ENCODE results near the gene IQSEC3.
"Not testable (repeated sequence)": the region's sequence is repeated elsewhere in the genome, so short reads cannot be mapped to it uniquely, and the experiment has no call there.

IQSEC3 gene

GRCh38 chr12:38775-39174 lies 27.8 kb upstream of the IQSEC3 start:
- H3K4me1 ChIP-seq (ENCODE audit: control insufficient read depth in 1 of 2, insufficient read depth in 2 of 2, low read length in 2 of 2); H3K36me3 ChIP-seq (ENCODE audit: control insufficient read depth in 1 of 2, insufficient read depth in 2 of 2, low read length in 2 of 2); H3K27me3 ChIP-seq (ENCODE audit: control insufficient read depth in 1 of 2, insufficient read depth in 2 of 2, low read length in 2 of 2); H3K9me3 ChIP-seq (ENCODE audit: control insufficient read depth in 1 of 2, low read length in 2 of 2); H3K27ac ChIP-seq (ENCODE audit: low read depth, low read length); H3K9ac ChIP-seq (ENCODE audit: low read depth in 1 of 2, low read length in 2 of 2); H3K4me3 ChIP-seq (ENCODE audit: low read depth in 1 of 2, low read length in 2 of 2): not testable (repeated sequence)

DNA sequence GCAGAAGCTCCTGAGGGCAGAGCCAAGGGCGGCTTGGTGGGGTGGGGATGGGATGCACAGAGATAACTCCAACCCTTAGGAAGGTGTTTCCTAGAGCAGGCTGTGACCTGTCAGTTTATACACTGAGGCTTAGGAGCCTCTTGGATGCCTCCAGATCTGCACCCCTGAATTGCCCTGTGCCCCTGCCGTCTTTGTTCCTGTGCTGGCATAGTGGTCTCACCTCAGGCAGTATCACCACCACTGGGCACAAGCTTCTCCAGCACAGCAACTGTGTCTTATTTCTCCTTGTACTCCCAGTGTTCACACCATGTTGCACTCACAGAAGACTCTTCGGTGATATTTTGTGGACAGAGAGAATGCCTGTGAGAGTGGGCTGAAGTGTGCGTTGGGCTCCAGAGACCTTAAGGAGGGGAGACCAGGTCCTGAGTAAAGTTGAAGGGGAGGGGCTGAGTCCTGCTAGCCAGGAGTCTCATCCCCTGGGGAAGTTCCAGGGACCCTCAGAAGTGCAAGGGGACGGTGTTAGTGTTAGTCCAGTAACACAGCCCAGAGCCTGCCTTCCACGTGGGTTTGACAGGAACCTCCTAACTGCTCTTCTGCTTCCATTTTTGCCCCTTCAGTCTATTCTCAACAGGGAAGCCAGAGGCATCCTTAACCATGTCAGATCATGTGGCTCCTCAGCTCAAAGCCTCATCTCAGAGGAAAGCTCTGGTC lies 26.9 kb upstream of the IQSEC3 start:
- not testable (repeated sequence) for H3K9me3 ChIP-seq (ENCODE audit: control insufficient read depth in 1 of 2, low read length in 2 of 2); H3K36me3 ChIP-seq (ENCODE audit: control insufficient read depth in 1 of 2, insufficient read depth in 2 of 2, low read length in 2 of 2); H3K27me3 ChIP-seq (ENCODE audit: control insufficient read depth in 1 of 2, insufficient read depth in 2 of 2, low read length in 2 of 2); H3K9ac ChIP-seq (ENCODE audit: low read depth in 1 of 2, low read length in 2 of 2); H3K27ac ChIP-seq (ENCODE audit: low read depth, low read length); H3K4me1 ChIP-seq (ENCODE audit: control insufficient read depth in 1 of 2, insufficient read depth in 2 of 2, low read length in 2 of 2); H3K4me3 ChIP-seq (ENCODE audit: low read depth in 1 of 2, low read length in 2 of 2)

- H3K4me3 ChIP-seq (ENCODE audit: low read depth in 1 of 2, low read length in 2 of 2); H3K27ac ChIP-seq (ENCODE audit: low read depth, low read length); H3K9me3 ChIP-seq (ENCODE audit: control insufficient read depth in 1 of 2, low read length in 2 of 2); H3K36me3 ChIP-seq (ENCODE audit: control insufficient read depth in 1 of 2, insufficient read depth in 2 of 2, low read length in 2 of 2); H3K9ac ChIP-seq (ENCODE audit: low read depth in 1 of 2, low read length in 2 of 2); H3K27me3 ChIP-seq (ENCODE audit: control insufficient read depth in 1 of 2, insufficient read depth in 2 of 2, low read length in 2 of 2); H3K4me1 ChIP-seq (ENCODE audit: control insufficient read depth in 1 of 2, insufficient read depth in 2 of 2, low read length in 2 of 2): not testable (repeated sequence)
Measured at GRCh38 chr12:44352-44751, 22.2 kb upstream of the IQSEC3 start.

DNA sequence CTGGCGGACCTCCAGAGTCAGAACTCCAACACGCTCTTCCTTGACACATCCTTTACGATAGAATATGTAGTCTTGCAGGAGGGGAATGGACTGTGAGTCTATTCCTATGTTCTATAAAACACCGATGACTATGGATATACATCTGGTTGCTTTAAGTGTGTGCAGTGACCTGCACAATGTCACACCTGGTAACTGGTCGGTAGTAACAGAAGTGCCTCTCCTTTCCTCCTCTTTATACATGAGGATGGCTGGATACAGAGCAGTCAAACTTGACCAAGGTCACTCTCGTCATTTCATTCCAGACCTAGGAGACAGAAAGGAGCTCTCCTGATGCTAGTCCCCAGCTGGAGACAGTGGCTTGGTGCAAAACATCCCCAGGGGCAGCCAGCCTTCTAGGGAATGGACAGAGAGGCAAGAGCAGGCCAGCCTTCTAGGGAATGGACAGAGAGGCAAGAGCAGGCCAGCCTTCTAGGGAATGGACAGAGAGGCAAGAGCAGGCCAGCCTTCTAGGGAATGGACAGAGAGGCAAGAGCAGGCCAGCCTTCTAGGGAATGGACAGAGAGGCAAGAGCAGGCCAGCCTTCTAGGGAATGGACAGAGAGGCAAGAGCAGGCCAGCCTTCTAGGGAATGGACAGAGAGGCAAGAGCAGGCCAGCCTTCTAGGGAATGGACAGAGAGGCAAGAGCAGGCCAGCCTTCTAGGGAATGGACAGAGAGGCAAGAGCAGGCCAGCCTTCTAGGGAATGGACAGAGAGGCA lies 21.2 kb upstream of the IQSEC3 start:
- H3K4me1 ChIP-seq (ENCODE audit: control insufficient read depth in 1 of 2, insufficient read depth in 2 of 2, low read length in 2 of 2); H3K36me3 ChIP-seq (ENCODE audit: control insufficient read depth in 1 of 2, insufficient read depth in 2 of 2, low read length in 2 of 2); H3K27ac ChIP-seq (ENCODE audit: low read depth, low read length); H3K27me3 ChIP-seq (ENCODE audit: control insufficient read depth in 1 of 2, insufficient read depth in 2 of 2, low read length in 2 of 2); H3K9me3 ChIP-seq (ENCODE audit: control insufficient read depth in 1 of 2, low read length in 2 of 2); H3K4me3 ChIP-seq (ENCODE audit: low read depth in 1 of 2, low read length in 2 of 2); H3K9ac ChIP-seq (ENCODE audit: low read depth in 1 of 2, low read length in 2 of 2): not testable (repeated sequence)

DNA sequence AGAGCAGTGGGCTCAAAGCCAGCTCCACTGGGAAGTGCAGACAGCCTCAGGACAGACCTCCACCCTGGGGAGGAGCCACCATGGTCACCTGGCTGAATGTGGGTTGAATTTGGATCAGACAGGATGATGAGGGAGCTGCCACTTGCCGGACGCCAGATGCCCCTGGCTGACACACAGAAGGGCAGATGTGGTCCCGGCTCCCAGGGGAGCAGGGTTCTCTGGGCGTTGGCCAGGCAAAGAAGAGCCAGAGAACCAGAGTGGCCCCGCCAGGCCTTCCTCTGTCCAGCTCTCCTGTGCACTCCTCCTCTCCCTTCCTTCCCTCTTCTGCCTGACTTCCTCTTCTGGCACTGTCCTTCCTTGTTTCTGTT lies 20.6 kb upstream of the IQSEC3 start:
- not testable (repeated sequence) for H3K27ac ChIP-seq (ENCODE audit: low read depth, low read length); H3K9me3 ChIP-seq (ENCODE audit: control insufficient read depth in 1 of 2, low read length in 2 of 2); H3K9ac ChIP-seq (ENCODE audit: low read depth in 1 of 2, low read length in 2 of 2); H3K27me3 ChIP-seq (ENCODE audit: control insufficient read depth in 1 of 2, insufficient read depth in 2 of 2, low read length in 2 of 2); H3K4me3 ChIP-seq (ENCODE audit: low read depth in 1 of 2, low read length in 2 of 2); H3K36me3 ChIP-seq (ENCODE audit: control insufficient read depth in 1 of 2, insufficient read depth in 2 of 2, low read length in 2 of 2); H3K4me1 ChIP-seq (ENCODE audit: control insufficient read depth in 1 of 2, insufficient read depth in 2 of 2, low read length in 2 of 2)

DNA sequence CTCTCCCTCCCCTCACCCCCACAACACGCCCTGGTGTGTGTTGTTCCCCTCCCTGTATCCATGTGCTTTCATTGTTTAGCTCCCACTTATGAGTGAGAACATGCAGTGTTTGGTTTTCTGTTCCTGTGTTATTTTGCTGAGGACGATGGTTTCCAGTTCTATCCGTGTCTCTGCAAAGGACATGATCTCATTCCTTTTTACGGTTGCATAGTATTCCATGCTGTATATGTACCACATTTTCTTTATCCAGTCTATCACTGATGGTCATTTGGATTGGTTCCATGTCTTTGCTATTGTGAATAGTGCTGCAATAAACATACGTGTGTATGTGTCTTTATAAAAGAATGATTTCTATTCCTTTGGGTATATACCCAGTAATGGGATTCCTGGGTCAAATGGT lies 20.0 kb upstream of the IQSEC3 start:
- not testable (repeated sequence) for H3K27ac ChIP-seq (ENCODE audit: low read depth, low read length); H3K9me3 ChIP-seq (ENCODE audit: control insufficient read depth in 1 of 2, low read length in 2 of 2); H3K27me3 ChIP-seq (ENCODE audit: control insufficient read depth in 1 of 2, insufficient read depth in 2 of 2, low read length in 2 of 2); H3K9ac ChIP-seq (ENCODE audit: low read depth in 1 of 2, low read length in 2 of 2); H3K4me3 ChIP-seq (ENCODE audit: low read depth in 1 of 2, low read length in 2 of 2); H3K36me3 ChIP-seq (ENCODE audit: control insufficient read depth in 1 of 2, insufficient read depth in 2 of 2, low read length in 2 of 2); H3K4me1 ChIP-seq (ENCODE audit: control insufficient read depth in 1 of 2, insufficient read depth in 2 of 2, low read length in 2 of 2)

- H3K9ac ChIP-seq (ENCODE audit: low read depth in 1 of 2, low read length in 2 of 2); H3K9me3 ChIP-seq (ENCODE audit: control insufficient read depth in 1 of 2, low read length in 2 of 2); H3K36me3 ChIP-seq (ENCODE audit: control insufficient read depth in 1 of 2, insufficient read depth in 2 of 2, low read length in 2 of 2); H3K4me3 ChIP-seq (ENCODE audit: low read depth in 1 of 2, low read length in 2 of 2); H3K4me1 ChIP-seq (ENCODE audit: control insufficient read depth in 1 of 2, insufficient read depth in 2 of 2, low read length in 2 of 2); H3K27me3 ChIP-seq (ENCODE audit: control insufficient read depth in 1 of 2, insufficient read depth in 2 of 2, low read length in 2 of 2); H3K27ac ChIP-seq (ENCODE audit: low read depth, low read length): not testable (repeated sequence)
Measured at GRCh38 chr12:47699-48226, 18.8 kb upstream of the IQSEC3 start.

DNA sequence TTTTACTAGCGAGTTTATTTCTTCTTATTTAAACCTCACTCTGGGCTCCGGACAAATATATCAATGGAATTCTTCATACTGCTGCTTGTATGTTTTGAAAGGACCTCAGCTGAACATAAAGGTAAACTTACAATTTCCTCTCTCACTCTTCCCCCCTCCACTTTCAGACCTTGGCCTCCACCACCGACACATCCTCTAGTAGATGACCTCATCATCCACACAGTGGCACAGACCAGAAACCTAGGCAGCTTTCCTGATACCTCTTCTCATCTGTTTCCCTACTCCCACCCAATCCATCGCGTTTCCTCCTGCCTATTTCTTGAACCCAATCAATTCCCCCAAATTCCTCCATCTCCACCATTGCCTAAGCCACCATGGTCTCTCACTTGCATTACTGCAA lies 17.4 kb upstream of the IQSEC3 start:
- not testable (repeated sequence) for H3K4me1 ChIP-seq (ENCODE audit: control insufficient read depth in 1 of 2, insufficient read depth in 2 of 2, low read length in 2 of 2); H3K9ac ChIP-seq (ENCODE audit: low read depth in 1 of 2, low read length in 2 of 2); H3K36me3 ChIP-seq (ENCODE audit: control insufficient read depth in 1 of 2, insufficient read depth in 2 of 2, low read length in 2 of 2); H3K4me3 ChIP-seq (ENCODE audit: low read depth in 1 of 2, low read length in 2 of 2); H3K27ac ChIP-seq (ENCODE audit: low read depth, low read length); H3K9me3 ChIP-seq (ENCODE audit: control insufficient read depth in 1 of 2, low read length in 2 of 2)
- H3K27me3 ChIP-seq (ENCODE audit: control insufficient read depth in 1 of 2, insufficient read depth in 2 of 2, low read length in 2 of 2): peaks cover 0 to 11% of the 10 kb centered on the region in 2 donors

- not testable (repeated sequence) for H3K4me3 ChIP-seq (ENCODE audit: low read depth in 1 of 2, low read length in 2 of 2); H3K36me3 ChIP-seq (ENCODE audit: control insufficient read depth in 1 of 2, insufficient read depth in 2 of 2, low read length in 2 of 2); H3K9me3 ChIP-seq (ENCODE audit: control insufficient read depth in 1 of 2, low read length in 2 of 2); H3K27ac ChIP-seq (ENCODE audit: low read depth, low read length); H3K9ac ChIP-seq (ENCODE audit: low read depth in 1 of 2, low read length in 2 of 2); H3K4me1 ChIP-seq (ENCODE audit: control insufficient read depth in 1 of 2, insufficient read depth in 2 of 2, low read length in 2 of 2)
- H3K27me3 ChIP-seq (ENCODE audit: control insufficient read depth in 1 of 2, insufficient read depth in 2 of 2, low read length in 2 of 2): peaks cover 0 to 18% of the 10 kb centered on the region in 2 donors
Measured at GRCh38 chr12:51087-51486, 15.5 kb upstream of the IQSEC3 start.

GRCh38 chr12:51962-52361 lies 14.6 kb upstream of the IQSEC3 start:
- not testable (repeated sequence) for H3K27ac ChIP-seq (ENCODE audit: low read depth, low read length)
- peaks cover 0 to 22% of the 10 kb centered on the region in 2 donors for H3K27me3 ChIP-seq (ENCODE audit: control insufficient read depth in 1 of 2, insufficient read depth in 2 of 2, low read length in 2 of 2)

More at GRCh38 chr12:51962-52361, 14.6 kb upstream of the IQSEC3 start:
- H3K36me3 ChIP-seq (ENCODE audit: control insufficient read depth in 1 of 2, insufficient read depth in 2 of 2, low read length in 2 of 2); H3K4me1 ChIP-seq (ENCODE audit: control insufficient read depth in 1 of 2, insufficient read depth in 2 of 2, low read length in 2 of 2); H3K4me3 ChIP-seq (ENCODE audit: low read depth in 1 of 2, low read length in 2 of 2); H3K9me3 ChIP-seq (ENCODE audit: control insufficient read depth in 1 of 2, low read length in 2 of 2); H3K9ac ChIP-seq (ENCODE audit: low read depth in 1 of 2, low read length in 2 of 2): not testable (repeated sequence)
